Calu3 (cell line): ENCODE measurements around the gene FGD5. TPM values are rescaled to one million over a fixed set of nuclear protein-coding genes. Genes with fewer than 3 reads are reported as not detected.

Experiments used
- BruUV-seq: library from RNA; stranded (reverse); fragments of 400-500 nt; replicated peaks from 2 replicates; lab custom pipeline; 2021; lab: Mats Ljungman, UMichigan
- CTCF ChIA-PET: fragments of 300-600 bp; sonication (Branson Sonifier 250); formaldehyde crosslinking; loops from one replicate; lab custom pipeline; 2022; ENCODE audit warnings: antibody characterized with exemption; lab: Charles Lee
- DNase-seq: peaks from one replicate; pipeline ENCODE4 v3.0.0; 2022
- H3K27ac Mint-ChIP-seq: one replicate; pipeline ENCODE4 v1.8.0; 2022; ENCODE audit warnings: mixed read lengths; ENCODE audit not compliant: unreplicated experiment
- H3K27me3 Mint-ChIP-seq: one replicate; pipeline ENCODE4 v1.8.0; 2022; ENCODE audit warnings: mixed read lengths; ENCODE audit not compliant: unreplicated experiment
- H3K36me3 Mint-ChIP-seq: one replicate; pipeline ENCODE4 v1.8.0; 2022; ENCODE audit warnings: mild to moderate bottlenecking, moderate library complexity, mixed read lengths; ENCODE audit not compliant: insufficient read depth, unreplicated experiment
- H3K4me1 Mint-ChIP-seq: one replicate; pipeline ENCODE4 v1.8.0; 2022; ENCODE audit warnings: mild to moderate bottlenecking, low read depth, mixed read lengths; ENCODE audit not compliant: unreplicated experiment
- H3K4me3 Mint-ChIP-seq: one replicate; pipeline ENCODE4 v1.8.0; 2022; ENCODE audit warnings: mild to moderate bottlenecking, low read depth, moderate library complexity, mixed read lengths; ENCODE audit not compliant: unreplicated experiment
- H3K9me3 Mint-ChIP-seq: one replicate; pipeline ENCODE4 v1.8.0; 2022; ENCODE audit warnings: low read depth, mixed read lengths; ENCODE audit not compliant: unreplicated experiment
- intact Hi-C: fragments of 100-400 bp; cut with micrococcal nuclease; formaldehyde crosslinking; loops from one replicate; pipeline ENCODE4 v1.10.0; 2022; ENCODE audit not compliant: unreplicated experiment
- total RNA-seq: library from RNA; stranded (reverse); gene quantifications from 2 replicates; pipeline ENCODE4 v1.2.3, GENCODE V29; 2022
- TF ChIP-seq, protein P1 (sequence below): fragments of 200-600 bp; IDR thresholded peaks from one replicate; pipeline ENCODE4 v1.8.0; 2022; ENCODE audit warnings: antibody characterized with exemption; ENCODE audit not compliant: unreplicated experiment

Gene FGD5
- total RNA-seq, 1 experiment from 2014 or later: not detected

DNA sequence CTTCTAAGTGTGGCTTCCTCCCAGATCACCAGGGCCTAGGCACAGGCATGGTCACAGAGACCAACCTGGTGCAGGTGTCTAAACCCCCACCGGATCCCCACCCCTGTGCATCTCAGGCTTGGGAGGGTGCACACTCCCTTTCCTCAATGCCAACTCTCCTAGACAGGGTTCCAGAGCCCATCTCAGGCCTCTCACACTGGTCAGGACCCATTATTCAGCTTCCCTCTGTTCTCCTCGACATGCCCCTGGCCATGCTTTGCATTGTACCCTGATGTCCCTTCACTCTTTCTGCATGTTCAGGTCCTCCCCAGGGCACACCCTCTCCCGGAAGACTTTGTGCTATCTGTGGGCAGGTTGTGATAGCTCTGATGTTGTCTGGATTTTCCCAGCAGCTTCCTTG lies 23.5 kb downstream of the FGD5 start:
- TF ChIP-seq, protein P1, sequence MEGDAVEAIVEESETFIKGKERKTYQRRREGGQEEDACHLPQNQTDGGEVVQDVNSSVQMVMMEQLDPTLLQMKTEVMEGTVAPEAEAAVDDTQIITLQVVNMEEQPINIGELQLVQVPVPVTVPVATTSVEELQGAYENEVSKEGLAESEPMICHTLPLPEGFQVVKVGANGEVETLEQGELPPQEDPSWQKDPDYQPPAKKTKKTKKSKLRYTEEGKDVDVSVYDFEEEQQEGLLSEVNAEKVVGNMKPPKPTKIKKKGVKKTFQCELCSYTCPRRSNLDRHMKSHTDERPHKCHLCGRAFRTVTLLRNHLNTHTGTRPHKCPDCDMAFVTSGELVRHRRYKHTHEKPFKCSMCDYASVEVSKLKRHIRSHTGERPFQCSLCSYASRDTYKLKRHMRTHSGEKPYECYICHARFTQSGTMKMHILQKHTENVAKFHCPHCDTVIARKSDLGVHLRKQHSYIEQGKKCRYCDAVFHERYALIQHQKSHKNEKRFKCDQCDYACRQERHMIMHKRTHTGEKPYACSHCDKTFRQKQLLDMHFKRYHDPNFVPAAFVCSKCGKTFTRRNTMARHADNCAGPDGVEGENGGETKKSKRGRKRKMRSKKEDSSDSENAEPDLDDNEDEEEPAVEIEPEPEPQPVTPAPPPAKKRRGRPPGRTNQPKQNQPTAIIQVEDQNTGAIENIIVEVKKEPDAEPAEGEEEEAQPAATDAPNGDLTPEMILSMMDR: no peak
- no peak overlapping the region for H3K4me3 Mint-ChIP-seq
- CTCF ChIA-PET: no interaction called here
- no peaks in the 10 kb centered on the region for H3K36me3 Mint-ChIP-seq
- no TSS peak for BruUV-seq
- peaks cover 96% of the 10 kb centered on the region for H3K27me3 Mint-ChIP-seq
- DNase-seq: no peak
- no peak overlapping the region for H3K27ac Mint-ChIP-seq
- no peaks in the 10 kb centered on the region for H3K4me1 Mint-ChIP-seq
- no peaks in the 10 kb centered on the region for H3K9me3 Mint-ChIP-seq
- intact Hi-C loops: no loop called here

DNA sequence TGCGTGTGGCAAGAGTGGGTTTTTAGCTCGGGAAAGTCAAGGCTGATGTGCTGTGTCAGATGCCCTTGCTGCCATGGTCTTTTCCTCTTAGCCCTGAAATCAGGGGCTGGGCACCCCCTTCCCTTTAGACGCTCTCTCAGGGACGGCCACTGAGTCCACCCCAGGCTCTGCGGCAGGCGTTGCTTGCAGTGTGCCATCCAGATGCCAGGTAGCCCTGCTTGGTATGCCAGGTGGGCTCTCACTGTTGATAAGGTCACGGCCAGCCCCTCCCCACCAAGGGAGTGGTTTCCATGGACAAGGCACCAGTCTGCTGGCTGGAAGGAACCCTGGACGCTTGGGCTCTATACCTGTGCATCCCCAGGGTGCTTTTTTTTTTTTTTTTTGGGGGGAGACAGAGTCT lies 24.6 kb downstream of the FGD5 start:
- intact Hi-C loops: no loop called here
- Mint-ChIP-seq H3K4me1 (no peaks in the 10 kb centered on the region), H3K27ac (no peak overlapping the region), H3K27me3 (peaks cover 90% of the 10 kb centered on the region), H3K36me3 (no peaks in the 10 kb centered on the region), H3K4me3 (no peak overlapping the region), H3K9me3 (no peaks in the 10 kb centered on the region)
- CTCF ChIA-PET: interaction anchor here (0.7 kb wide), 1 partner anchor 221 kb away, joined by 3 read pairs; no protein-coding TSS in a partner anchor
- DNase-seq: no peak
- TF ChIP-seq, protein P1: no peak
- BruUV-seq: no TSS peak

DNA sequence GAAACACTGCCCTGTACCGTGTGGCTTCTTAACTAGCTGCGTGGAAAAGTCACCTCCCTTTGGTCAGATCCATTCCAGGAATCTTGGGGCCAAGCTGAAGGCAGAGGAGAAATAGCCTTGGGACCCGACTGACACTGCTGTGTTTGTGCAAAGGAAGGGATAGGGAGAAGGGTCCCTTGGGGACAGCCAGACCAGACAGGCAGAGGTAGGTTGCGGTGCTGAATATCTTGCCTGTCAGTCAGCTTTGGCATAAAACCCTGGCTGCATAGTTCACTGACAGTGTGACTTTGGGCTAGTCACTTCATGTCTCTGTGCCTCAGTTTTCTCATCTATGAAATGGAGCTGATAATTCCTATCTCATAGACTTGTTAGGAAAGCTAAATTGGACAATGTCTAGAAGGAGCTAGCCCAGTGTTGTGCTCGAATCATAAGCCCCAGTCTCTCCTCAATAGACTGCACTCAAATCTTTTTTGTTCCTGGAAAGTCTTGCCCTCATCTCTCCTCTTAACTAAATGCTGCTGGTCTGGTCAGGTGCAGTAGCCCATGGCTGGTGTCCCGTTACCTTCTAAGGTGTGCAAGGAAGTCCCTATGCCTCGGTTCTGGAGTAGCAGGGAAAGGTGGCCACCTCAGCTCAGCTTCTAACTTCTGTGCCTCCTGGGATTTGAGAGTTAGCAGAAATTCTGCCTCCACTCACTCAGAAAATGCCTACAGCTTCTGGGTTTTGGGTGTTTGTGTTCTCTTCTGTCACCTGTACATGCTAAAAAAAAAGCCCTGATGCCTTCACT lies 25.8 kb downstream of the FGD5 start:
- no peak overlapping the region for H3K4me3 Mint-ChIP-seq
- intact Hi-C loops: no loop called here
- peaks cover 77% of the 10 kb centered on the region for H3K27me3 Mint-ChIP-seq
- H3K4me1 Mint-ChIP-seq: no peaks in the 10 kb centered on the region
- H3K9me3 Mint-ChIP-seq: no peaks in the 10 kb centered on the region
- H3K36me3 Mint-ChIP-seq: no peaks in the 10 kb centered on the region
- DNase-seq: no peak
- BruUV-seq: no TSS peak
- CTCF ChIA-PET: no interaction called here
- TF ChIP-seq, protein P1: no peak
- H3K27ac Mint-ChIP-seq: no peak overlapping the region

DNA sequence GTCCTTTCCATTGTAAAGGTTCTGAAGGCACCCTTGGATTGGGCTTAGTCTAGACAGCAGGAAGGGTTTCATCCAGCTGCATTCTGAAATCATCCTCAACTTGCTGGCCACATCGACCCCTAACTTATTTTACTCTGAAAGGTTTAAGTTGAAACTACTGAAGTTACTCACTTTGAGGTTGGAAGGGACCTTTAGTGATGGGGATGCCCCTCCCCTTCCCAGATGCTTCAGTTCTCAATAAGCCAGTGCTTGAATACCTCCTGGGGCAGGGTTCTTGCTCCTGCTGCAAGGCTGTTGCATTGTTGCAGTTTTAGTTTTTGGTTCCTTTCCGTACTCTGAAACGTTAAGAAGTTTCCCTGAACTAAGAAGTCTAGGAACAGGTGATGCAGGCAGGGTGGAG lies 26.4 kb downstream of the FGD5 start:
- Mint-ChIP-seq H3K9me3 (no peaks in the 10 kb centered on the region), H3K4me3 (no peak overlapping the region), H3K27ac (no peak overlapping the region), H3K4me1 (no peaks in the 10 kb centered on the region), H3K36me3 (no peaks in the 10 kb centered on the region), H3K27me3 (peaks cover 78% of the 10 kb centered on the region)
- BruUV-seq: no TSS peak
- CTCF ChIA-PET: no interaction called here
- intact Hi-C loops: no loop called here
- TF ChIP-seq, protein P1: no peak
- no peak for DNase-seq
